ENCODE measurements around the gene C14orf119.
"Not testable (repeated sequence)": the region's sequence is repeated elsewhere in the genome, so short reads cannot be mapped to it uniquely, and the experiment has no call there.

Gene C14orf119

DNA sequence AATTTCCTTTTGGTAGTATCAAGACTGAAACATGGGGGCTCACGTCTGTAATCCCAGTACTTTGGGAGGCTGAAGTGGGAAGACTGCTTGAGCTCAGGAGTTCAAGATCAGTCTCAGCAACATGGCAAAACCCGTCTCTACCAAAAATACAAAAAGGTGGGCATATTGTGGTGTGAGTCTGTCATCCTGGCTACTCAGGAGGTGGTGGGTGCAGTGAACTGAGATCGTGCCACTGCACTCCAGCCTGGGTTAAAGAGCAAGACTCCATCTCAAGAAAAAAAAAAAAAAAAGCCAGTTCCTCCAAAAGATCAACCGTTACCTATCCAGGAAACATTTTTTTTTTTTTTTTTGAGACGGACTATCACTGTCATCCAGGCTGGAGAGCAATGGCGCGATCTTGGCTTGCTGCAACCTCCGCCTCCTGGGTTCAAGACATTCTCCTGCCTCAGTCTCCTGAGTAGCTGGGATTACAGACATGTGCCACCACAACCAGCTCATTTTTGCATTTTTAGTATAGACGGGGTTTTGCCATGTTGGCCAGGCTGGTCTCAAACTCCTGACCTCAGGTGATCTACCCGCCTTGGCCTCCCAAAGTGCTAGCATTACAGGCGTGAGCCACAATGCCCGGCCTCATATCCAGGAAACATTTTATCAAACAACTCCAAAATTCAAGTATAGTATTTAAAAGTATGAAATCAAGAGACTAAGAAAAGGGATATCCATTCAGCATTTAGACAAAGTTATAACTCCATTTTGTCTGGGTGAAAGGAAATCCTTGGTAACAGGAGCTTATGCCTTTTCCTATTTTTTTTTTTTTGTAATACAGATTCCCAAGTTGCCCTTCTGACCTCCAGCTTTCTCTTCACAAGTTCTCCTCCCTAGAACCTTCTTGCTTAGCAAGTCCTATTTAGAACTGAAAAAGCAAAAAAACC is 3.7 kb upstream of the C14orf119 start:
- no peak for DNase-seq

DNA sequence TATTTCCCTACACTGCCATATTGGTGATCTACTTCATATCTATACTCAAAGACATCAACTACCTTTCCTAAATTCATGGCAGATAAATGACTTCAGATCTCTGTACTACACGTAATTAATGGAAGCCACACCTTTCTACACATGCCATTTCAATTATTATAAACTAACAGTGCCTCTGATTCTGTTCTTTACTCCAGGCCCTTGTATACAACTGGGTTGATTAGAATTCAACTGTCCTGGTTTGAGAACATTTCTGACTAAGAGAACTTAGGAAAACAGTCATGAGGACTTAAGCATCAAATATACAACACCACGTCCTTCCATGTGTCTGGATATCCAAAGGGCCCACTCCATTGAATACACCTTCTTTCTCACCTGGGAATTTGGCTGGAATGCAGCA is 2.2 kb upstream of the C14orf119 start:
- DNase-seq: no peak

DNA sequence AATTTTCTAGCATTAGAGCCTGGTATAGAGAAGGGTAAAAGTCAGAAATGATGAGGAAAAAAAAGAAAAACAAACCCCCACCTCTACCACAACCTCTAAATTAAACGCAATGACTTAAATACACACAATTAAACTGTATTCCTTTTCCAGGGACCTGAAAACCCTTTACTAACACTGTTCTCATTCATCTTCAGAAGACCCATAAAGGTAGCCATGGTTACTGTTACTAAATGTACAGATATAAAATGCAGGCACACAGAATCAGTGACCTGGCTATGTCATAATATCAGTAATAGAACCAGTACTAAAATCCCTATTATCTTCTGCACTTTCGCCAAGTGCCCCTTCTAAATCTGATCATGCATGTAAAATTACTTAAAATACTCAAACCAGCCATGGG is 1.8 kb upstream of the C14orf119 start:
- no peak for DNase-seq

DNA sequence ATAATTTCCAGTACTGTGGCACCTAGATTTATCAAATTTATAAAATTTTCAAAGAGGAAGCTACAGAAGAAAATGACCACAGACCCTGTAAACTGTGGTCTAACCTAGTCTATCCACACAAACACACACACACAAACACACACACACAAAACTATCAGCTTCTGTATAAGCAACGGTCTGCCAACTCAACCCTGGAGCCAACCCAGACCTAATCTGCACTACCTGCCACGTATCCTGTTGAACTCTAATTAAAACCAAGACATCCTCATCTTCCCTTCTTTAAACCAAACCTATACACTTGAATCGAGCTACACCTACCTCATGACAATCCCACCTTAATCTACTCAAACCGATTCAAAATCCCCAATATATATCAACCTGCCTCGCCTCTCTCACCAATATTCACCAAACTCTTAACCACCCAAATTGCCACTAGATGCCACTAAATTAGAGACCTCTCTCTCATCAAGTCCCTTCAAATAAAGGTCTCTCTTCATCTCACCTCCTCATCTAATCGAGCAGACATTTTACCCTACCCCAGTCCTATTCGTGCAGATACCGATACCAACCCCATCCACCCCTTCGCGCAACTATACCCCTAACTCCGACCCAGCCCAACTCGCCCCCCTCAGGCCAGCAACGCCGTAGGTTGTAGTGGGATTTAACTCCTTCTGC is 1.2 kb upstream of the C14orf119 start:
- DNase-seq: no peak

DNA sequence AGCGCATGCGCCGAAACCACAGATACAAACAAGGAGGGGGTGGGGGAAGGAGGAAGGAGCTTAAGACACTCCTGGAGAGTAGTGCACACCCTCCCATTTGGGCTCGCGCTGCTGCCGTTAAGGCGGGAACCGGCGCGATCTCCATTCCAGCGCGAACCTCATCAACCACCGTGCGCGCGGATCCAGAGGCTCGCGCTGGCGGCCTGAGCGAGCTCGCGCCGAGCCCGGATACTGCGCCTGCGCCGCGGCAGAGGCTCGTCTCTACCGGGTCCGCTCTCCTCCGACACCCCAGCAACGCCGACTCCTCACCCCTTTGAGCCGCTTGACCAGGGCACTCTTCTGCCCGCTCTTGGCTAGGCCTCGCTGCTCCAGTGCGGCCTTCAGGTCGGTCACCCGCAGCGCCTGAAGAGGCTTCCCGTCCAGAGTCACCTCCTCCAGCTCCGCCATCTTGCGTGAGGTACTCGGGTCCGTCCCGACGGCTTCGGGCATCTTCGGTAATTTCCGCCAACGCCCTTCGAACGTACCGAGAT is 574 bp upstream of the C14orf119 start, which contains the start of gene ACIN1:
Gene ACIN1, minus strand, starts transcription at position 471 of the 530 bp plus-strand sequence. Its CDS starts 24 bp downstream, at position 447.
- DNase-seq: peak; percentile 99

DNA sequence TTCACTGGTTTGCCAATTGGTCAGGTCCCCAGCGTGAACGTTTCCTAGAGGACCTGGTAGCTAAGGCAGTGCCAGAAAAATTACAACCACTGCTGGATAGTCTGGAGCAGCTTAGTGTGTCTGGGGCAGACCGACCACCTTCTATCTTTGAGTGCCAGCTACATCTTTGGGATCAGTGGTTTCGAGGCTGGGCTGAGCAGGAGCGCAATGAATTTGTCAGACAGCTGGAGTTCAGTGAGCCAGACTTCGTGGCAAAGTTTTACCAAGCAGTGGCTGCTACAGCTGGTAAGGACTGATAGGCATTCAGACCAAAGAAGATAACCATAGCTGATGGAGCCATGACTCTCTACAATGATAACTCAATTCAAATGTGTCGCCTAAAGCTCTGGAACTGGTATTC is 2.5 kb downstream of the C14orf119 start:
- DNase-seq: no peak

DNA sequence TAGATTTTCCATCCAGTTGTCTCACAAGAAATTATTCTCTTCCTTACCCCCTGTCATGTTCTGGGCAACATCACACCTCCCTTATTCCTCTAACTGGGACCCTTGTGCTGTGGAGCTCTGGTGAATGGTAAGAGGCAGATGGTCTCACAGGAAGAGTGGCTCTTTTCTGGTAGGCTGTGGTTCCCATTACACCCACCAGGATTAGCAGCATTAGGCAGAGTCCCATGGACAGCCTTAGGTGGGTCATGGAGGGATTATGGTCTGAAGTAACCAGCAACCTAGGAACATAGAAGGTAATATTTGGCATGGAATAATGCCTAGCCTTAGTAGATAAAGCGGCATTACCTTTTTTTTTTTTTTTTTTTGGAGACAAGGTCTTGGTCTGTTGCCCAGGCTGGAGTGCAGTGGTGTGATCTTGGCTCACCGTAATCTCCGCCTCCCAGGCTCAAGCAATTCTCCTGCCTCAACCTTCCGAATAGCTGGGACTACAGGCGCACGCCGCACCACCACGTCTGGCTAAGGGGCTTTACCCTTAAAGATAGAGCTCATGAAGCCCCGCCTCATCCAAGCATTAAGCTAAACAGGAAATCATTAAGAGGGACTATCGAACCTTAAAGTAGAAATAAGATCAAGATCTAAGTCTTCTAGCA is 4.0 kb downstream of the C14orf119 start:
- no peak for DNase-seq

DNA sequence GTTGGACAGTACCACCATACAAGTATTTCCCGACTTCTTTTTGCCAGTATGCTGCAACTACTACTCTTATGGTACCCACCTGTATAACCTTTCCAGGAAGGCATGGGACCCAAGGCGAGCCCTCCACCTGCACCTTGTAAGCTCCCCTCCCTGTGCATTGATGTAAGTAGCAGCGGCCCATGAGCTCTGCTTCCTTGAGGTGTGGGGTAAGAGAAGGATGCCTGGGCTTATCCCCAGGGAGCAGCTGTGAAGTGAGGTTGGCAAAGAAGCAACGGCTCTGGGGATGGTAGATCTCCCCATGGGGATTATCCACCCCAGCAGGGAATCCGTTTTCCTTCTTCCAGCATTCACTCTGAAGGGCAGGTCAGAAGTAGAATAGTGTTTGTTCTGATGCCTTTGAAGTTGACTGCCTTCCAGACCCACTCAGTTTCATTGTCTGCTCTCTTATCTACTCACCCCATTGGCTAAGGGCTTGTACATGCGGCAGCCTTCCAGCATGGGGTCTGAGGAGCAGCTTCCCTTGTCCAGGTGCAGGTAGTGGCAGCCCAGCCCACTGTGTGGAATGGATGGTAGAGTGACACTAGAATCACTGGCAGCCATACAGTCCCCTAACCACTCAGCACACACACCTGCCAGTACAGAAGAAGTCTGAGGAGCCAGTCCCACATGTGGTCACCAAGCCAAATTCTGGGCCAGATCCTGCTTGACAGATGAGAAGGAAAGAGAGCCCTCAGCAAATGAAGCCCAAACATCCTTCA is 6.1 kb downstream of the C14orf119 start:
- DNase-seq: no peak

DNA sequence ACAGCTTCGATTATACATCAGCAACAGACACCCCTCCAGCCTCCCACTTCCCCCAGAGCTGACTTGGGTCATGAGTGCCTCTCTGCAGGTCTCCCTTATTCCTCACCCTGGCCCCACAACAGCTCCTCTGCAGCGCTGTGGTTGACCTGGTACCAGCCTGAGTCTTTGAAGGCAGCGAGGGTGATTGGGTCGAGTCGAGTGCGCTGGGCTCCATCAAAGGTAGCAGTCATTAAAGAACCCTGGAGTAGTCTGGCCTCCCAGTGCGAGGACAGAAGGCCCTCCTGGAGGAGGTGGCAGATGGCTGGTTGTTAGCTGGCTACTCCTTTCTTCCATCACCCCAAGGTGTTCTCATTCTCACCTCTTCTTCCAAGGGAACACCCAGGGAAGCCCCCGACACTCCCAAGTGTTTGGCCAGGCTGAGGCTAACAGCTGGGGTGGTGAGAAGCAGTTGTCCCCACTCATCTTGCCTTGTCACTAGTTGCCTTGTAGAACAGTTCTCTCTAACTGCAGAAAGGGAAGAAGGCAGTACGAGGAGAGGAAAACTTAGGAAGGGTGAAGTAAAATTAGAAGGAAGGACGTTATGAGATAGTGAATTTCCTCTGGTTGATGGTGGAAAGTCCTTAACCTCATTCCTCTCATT is 6.8 kb downstream of the C14orf119 start:
- no peak for DNase-seq

DNA sequence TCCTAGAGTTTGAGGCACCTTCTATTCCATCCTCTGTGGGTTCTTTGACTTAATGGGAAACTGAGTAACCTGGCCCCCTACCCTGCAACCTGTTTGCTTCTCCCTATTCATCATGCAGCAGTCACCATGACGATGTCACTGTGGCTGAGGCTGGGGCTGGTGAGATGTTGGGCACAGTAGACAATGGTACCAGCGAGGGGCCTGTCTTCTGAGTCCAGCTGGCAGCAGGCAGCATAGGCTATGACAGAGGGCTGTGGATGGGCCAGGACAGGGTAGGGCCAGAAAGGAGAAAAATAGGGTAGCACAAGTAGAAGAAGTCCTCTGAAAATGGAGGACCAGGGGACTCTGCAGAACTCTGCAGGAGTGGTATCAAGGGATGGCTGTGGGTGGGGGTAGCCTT is 7.5 kb downstream of the C14orf119 start:
- no peak for DNase-seq

DNA sequence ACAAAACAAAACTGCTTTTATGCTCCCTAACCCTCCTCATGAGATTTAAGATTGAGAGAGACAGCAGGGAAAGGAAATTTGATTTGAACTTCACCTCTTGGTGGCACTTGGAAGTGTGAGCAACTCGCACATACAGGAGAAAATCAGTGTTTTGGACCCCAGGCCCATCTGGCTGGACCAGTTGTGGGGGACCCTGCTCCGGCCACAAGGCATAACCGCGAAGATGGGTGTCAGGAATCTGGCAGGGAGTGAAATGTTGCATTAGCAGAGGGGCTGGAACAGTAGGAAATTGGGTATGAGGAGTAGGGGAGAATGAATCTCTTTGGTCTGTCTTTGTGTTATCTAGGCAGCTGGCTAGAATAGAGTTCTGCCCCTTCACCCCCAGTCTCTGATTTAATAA is 8.3 kb downstream of the C14orf119 start:
- DNase-seq: no peak

DNA sequence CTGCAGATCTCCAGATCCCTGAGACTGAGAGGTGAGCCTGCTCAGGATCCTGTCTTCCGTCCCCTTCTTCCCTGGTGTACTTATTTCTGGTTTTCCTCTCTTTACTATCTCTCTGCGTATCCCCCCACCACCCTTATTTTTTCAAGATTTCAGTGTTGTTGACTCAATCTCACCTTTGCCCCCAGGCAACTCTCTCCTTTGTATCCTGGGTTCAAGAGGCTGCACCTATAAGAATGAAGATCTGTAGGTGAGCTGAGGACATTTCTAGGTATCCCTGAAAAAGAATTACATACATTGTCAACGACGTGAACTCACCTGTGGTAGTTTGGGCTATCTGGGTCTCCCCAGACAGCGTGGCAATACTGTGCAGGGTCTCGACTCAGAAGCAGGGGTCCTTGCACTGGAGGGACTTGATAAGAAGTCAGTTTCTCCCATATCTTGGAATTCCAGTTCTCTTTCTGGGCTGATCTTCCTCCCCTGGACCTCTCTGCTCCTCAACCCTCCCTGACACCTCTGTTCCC is 8.8 kb downstream of the C14orf119 start:
- DNase-seq: no peak

DNA sequence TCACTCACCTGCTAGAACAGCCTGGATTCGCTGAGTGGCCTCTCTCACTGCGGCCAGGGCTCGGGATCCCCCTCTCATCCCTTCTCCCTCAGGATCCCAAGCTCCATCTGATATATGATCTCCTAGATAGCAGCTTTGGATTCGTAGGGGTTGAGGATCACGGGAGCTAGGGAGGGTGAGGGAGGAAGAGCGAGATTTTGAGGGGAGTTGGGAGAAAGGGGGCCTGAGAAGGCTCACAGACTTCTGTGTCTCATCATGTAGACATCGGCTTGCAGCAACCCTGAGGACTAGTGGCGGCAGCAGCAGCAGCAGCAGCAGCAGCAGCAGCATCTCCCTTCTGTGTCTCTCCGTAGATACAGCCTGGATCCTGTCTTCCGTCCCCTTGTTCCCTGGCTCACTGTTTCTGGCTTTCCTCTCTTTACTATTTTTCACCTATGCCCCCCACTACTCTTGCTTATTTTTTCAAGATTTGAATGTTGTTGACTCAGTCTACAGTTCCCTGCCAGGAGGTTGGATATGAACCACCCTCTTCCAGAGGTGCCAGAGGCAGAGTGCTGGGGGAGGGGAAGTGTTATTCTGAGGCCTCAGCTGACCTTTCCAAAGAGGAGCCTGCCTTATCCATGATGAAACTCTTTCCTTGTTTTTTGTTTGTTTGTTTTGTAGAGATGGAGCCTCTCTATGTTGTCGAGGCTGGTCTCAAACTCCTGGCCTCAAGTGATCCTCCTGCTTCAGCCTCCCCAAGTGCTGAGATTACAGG is 9.5 kb downstream of the C14orf119 start, which contains the start of gene CIROP:
Gene CIROP, minus strand, starts transcription at position 399 of the 757 bp plus-strand sequence. Its CDS starts 69 bp downstream, at position 330.
- no peak for DNase-seq

DNA sequence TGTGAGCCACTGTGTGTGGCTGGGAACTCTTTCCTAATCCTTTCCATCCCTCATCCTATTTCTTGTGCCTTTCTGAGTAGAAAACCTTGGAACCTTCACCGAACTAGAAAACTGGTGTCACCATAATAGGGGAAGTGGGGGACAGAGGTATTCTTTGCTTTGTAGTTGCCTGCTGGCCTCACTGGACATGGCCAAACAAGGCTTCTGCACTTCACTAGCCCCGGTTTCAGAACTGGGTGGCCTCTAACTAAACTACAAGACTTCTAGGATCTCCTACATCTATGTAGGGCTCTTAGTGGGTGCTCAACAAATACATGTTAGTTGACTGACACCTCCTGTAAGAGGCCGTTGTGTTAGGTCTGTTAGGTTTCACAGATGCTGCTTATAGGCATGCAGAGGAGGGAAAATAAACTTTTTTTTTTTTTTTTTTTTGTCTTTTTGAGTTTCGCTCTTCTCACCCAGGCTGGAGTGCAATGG is 10.1 kb downstream of the C14orf119 start:
- DNase-seq: no peak

DNA sequence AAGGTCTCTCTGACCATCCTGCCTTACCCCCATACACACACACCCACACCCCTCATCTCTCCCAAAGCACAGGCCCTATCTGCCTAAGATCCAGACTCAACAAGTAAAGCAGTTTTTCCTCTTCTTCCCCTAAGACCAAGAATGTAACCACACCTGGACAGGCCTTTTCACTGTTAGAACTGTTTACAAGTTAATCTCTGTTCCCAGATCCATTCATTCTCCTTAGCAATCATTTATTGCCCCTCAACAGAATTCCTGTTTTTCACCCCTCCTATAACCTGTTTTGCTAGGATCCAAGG is 11.4 kb downstream of the C14orf119 start:
- no peak for DNase-seq

DNA sequence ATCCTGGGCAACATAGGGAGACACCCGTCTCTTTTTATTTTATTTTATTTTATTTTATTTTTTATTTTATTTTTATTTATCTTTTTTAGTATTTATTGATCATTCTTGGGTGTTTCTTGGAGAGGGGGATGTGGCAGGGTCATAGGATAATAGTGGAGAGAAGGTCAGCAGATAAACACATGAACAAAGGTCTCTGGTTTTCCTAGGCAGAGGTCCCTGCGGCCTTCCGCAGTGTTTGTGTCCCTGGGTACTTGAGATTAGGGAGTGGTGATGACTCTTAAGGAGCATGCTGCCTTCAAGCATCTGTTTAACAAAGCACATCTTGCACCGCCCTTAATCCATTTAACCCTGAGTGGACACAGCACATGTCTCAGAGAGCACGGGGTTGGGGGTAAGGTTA is 12.3 kb downstream of the C14orf119 start:
- not testable (repeated sequence) for DNase-seq

DNA sequence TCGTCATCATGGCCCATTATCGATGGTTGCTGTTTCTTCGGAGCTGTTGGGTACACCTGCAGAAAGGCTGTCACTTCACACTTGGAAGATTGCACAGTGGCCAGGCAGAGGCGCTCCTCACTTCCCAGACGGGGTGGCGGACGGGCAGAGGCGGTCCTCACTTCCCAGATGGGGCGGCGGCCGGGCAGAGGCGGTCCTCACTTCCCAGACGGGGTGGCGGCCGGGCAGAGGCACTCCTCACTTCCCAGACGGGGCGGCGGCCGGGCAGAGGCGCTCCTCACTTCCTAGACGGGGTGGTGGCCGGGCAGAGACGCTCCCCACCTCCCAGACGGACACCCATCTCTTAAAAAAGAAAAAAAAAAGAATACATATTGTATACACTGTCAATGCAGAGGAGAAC is 12.9 kb downstream of the C14orf119 start:
- DNase-seq: not testable (repeated sequence)

DNA sequence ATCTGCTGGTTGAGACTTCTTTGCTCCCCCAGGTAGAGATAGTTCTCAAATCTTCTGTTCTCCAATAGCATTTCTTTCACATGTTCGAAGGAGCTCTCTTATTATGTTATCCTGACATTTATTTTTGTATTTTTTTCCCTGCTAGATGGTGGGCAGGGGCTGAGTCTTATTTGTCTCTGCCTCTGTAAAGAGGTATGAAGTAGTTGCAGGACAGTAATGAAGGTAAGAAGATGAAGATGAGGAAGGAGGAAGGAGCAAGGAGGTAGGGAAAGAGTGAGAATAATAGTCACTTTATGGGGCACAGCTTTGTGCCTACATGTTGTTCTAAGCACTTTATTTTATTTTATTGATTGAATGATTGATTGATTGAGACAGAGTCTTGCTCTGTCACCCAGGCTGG is 14.5 kb downstream of the C14orf119 start:
- no peak for DNase-seq

DNA sequence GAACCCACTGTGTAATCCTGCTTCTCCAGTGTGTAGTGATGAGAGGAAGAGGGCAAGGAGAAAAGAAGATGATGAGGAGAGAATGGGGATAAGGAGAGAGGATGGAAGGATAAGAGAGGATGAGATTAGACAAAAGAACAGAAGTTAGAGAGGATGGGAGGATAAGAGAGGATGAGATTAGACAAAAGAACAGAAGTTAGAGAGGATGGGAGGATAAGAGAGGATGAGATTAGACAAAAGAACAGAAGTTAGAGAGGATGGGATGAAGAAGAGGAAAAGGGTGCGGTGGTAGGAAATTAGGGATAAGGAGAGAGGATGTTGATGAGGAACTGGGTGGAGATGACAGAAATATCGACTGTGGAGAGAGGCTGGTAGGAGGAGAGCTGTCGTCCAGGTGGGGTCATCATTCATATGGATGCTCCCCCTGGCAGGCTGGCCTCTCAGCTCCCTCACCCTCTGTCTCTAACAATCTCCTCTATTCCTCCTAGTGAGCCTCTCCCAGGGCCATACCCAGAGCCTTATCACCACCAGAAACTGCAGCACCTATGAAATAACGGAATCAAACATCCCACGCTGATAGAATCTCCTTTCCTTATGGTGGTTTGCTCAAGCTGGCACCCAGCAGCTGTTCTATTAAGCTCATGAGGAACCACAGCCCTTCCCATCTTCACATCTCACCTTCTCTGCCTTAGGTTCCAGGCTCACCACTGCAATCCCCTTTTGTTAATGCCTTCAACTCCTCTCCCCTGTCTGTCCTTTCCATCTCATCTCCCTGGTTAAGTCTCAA is 15.5 kb downstream of the C14orf119 start:
- DNase-seq: no peak

Measured in activated T-cell treated with anti-CD3 and anti-CD28 coated beads, Interleukin-2, amount 50 U/mL, for 1 hour (primary cell).